GM19372 (cell line): ENCODE data around the gene CNST.
"Not testable (repeated sequence)": the region's sequence is repeated elsewhere in the genome, so short reads cannot be mapped to it uniquely, and the experiment has no call there.

Source experiments
- ATAC-seq: cut with Tn5 transposase; IDR thresholded peaks from one replicate; pipeline ENCODE4 v1.9.1; 2021; ENCODE audit warnings: mild to moderate bottlenecking, low read depth, moderate library complexity; ENCODE audit not compliant: unreplicated experiment

The CNST gene

GRCh38 chr1:246699095-246699735 lies 133.0 kb downstream of the CNST start:
- peak; percentile 93 for ATAC-seq

- no peak for ATAC-seq
Observed at GRCh38 chr1:246703581-246703980, 137.3 kb downstream of the CNST start.

DNA sequence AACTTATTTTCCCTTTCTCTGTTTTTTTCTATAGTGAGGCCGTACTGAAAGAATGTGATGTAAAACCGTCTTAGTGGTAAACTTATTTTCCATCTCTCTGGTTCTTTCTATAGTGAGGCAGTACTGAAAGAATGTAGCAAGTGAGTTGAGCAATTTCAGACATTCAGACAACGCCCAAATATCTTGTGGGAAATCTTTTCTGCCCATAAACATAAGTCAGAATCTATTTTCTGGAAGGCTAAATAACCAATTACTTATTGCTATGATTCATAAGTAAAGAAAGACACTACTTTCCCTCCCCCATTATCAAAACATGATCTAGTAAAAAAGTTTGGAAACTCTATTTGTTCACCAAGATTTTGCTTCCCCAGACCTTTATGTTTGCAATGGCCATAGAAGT lies 139.1 kb downstream of the CNST start:
- no peak for ATAC-seq

GRCh38 chr1:246708166-246708565 lies 141.9 kb downstream of the CNST start:
- no peak for ATAC-seq

DNA sequence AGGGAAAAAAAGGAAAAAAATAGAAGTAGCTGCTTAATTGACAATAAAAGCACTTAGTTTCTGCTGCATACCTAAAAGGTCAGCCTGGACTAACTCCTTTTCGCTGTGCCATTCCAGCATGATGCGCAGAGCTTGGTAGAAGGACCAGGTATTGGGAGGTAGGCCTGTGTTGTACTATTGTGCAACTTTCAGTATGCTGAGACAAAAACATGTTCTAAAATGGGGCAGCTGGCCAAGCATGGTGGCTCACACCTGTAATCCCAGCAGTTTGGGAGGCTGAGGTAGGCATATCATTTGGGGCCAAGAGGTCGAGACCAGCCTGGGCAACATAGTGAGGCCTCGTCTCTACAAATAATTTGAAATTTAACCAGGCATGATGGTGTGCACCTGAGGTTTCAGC lies 142.9 kb downstream of the CNST start:
- no peak for ATAC-seq

DNA sequence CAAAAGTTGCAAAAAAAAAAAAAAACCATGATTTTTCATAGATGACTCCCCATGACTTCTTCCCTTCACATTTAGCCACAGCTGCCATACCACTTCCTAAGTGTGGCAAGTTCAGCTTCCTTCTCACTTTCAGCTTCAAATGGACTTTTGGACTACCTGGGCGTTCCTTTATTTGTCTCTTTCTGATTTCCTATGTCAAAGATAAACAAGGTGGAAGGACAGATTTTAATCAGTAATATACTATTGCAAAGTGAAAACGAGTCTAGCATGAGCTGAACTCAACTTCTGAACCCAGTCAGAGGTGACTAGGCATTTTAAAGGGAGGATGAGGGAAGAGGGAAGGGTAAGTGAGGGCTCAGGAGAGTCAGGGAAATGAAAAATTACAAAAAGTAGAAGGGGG lies 143.6 kb downstream of the CNST start:
- no peak for ATAC-seq

DNA sequence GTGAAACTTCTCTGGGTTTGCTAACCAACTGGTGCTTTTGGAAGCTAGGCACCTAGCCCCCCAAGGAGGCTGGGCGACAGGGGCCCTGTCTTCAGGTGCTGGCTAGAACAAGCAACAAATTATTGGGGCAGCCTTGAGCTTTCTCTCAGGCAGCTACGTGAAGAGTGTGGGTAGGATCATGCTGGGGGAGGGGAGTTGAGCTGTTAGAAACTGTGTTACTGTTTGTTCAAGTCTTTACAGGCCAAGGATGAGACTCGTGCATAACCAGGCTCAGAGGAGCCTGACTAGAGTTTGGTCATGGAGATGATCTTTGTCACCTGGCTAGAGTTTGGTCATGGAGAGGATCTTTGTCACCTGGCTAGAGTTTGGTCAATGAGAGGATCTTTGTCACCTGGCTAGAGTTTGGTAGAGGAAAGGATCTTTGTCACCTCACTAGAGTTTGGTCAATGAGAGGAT lies 145.3 kb downstream of the CNST start:
- no peak for ATAC-seq

- ATAC-seq, result not testable (repeated sequence)
Observed at GRCh38 chr1:246712428-246712827, 146.2 kb downstream of the CNST start.
